ENCODE results near the gene PTPRN. TPM values are rescaled to one million over a fixed set of nuclear protein-coding genes. Genes with fewer than 3 reads are reported as not detected.
A peak's percentile ranks its signal among the peaks of the same experiment; 100 is the strongest.

The PTPRN gene
- total and polyA plus RNA-seq, 2 experiments from 2014 or later: 5.1 to 22.1 TPM

GRCh38 chr2:219332542-219332941 is 23.3 kb upstream of the PTPRN start, which contains the start of gene RESP18:
Gene RESP18, minus strand, starts transcription at chr2:219332744.
- H3K4me3 ChIP-seq: peak within 1 kb of the TSS; percentile 57
- H2AFZ ChIP-seq: peak within 1 kb of the TSS; percentile 92
- Mint-ChIP-seq H3K4me1 (peaks cover 10% of the 10 kb centered on the region), H3K36me3 (ENCODE audit: low read depth) (no peaks in the 10 kb centered on the region), H3K9me3 (no peaks in the 10 kb centered on the region), H3K27ac (no peak within 1 kb of the TSS), H3K4me3 (peak within 1 kb of the TSS; percentile 58), H3K27me3 (ENCODE audit: insufficient read depth, low read depth, poor library complexity) (peaks cover 43% of the 10 kb centered on the region)
- H3K27me3 ChIP-seq (ENCODE audit: insufficient read depth): peaks cover 71% of the 10 kb centered on the region
- H3F3A ChIP-seq (replicated peaks; ENCODE audit: low read depth): no peaks in the 10 kb centered on the region
- peak within 1 kb of the TSS; percentile 84 for H3K4me2 ChIP-seq
- DNase-seq (ENCODE audit: low spot score) (peak; percentile 84), ATAC-seq (peak; percentile 86)
- TF ChIP-seq ZNF462 (CRISPR knock-in tag; IDR thresholded peaks at IDR 0.05) (no peak), REST (IDR thresholded peaks at IDR 0.05; ENCODE audit: unreplicated experiment) (peak; percentile 31)
- H3K4me1 ChIP-seq (ENCODE audit: insufficient read depth): peaks cover 3% of the 10 kb centered on the region; the same call in 1 of the 2 replicates
- no peaks in the 10 kb centered on the region for H3K9me2 ChIP-seq (ENCODE audit: insufficient read depth)
- 0 out of 2 replicates have a peak, but pooled peaks cover 4% of the 10 kb centered on the region for H4K20me1 ChIP-seq (replicated peaks; ENCODE audit: insufficient read depth)
- H3K79me2 ChIP-seq (replicated peaks; ENCODE audit: insufficient read depth): no peaks in the 10 kb centered on the region
- H3K27ac ChIP-seq (ENCODE audit: low read depth): no peak within 1 kb of the TSS
- no peaks in the 10 kb centered on the region for H3K36me3 ChIP-seq (ENCODE audit: insufficient read depth)

All from GM23338 (cell line).